Measurements from ENCODE around the gene KANSL1.
A peak's percentile ranks its signal among the peaks of the same experiment; 100 is the strongest.
"Not testable (repeated sequence)": the region's sequence is repeated elsewhere in the genome, so short reads cannot be mapped to it uniquely, and the experiment has no call there.

KANSL1 gene, protein sequence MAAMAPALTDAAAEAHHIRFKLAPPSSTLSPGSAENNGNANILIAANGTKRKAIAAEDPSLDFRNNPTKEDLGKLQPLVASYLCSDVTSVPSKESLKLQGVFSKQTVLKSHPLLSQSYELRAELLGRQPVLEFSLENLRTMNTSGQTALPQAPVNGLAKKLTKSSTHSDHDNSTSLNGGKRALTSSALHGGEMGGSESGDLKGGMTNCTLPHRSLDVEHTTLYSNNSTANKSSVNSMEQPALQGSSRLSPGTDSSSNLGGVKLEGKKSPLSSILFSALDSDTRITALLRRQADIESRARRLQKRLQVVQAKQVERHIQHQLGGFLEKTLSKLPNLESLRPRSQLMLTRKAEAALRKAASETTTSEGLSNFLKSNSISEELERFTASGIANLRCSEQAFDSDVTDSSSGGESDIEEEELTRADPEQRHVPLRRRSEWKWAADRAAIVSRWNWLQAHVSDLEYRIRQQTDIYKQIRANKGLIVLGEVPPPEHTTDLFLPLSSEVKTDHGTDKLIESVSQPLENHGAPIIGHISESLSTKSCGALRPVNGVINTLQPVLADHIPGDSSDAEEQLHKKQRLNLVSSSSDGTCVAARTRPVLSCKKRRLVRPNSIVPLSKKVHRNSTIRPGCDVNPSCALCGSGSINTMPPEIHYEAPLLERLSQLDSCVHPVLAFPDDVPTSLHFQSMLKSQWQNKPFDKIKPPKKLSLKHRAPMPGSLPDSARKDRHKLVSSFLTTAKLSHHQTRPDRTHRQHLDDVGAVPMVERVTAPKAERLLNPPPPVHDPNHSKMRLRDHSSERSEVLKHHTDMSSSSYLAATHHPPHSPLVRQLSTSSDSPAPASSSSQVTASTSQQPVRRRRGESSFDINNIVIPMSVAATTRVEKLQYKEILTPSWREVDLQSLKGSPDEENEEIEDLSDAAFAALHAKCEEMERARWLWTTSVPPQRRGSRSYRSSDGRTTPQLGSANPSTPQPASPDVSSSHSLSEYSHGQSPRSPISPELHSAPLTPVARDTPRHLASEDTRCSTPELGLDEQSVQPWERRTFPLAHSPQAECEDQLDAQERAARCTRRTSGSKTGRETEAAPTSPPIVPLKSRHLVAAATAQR (N-terminal part only)

GRCh38 chr17:46193151-46193625 is at the start of gene KANSL1:
Gene KANSL1, minus strand, starts transcription at chr17:46193429. Its CDS starts 21,286 bp downstream, at chr17:46172143.
- peak; percentile 76 to 92 for DNase-seq

- not testable (repeated sequence) for DNase-seq
Observed at GRCh38 chr17:46231359-46231758, 38.1 kb upstream of the KANSL1 start.

GRCh38 chr17:46225274-46225794 is 32.1 kb upstream of the KANSL1 start:
- peak; percentile 83 to 87 for DNase-seq

GRCh38 chr17:46224864-46225263 is 31.6 kb upstream of the KANSL1 start:
- DNase-seq: not testable (repeated sequence)

GRCh38 chr17:46223041-46223440 is 29.8 kb upstream of the KANSL1 start:
- not testable (repeated sequence) for DNase-seq

GRCh38 chr17:46216682-46217081 is 23.5 kb upstream of the KANSL1 start:
- DNase-seq: no peak

GRCh38 chr17:46212634-46213435 is 19.6 kb upstream of the KANSL1 start:
- peak; percentile 63 to 74 for DNase-seq

- no peak for DNase-seq
Observed at GRCh38 chr17:46208997-46209396, 15.8 kb upstream of the KANSL1 start.

- no peak for DNase-seq
Observed at GRCh38 chr17:46205975-46206374, 12.7 kb upstream of the KANSL1 start.

DNA sequence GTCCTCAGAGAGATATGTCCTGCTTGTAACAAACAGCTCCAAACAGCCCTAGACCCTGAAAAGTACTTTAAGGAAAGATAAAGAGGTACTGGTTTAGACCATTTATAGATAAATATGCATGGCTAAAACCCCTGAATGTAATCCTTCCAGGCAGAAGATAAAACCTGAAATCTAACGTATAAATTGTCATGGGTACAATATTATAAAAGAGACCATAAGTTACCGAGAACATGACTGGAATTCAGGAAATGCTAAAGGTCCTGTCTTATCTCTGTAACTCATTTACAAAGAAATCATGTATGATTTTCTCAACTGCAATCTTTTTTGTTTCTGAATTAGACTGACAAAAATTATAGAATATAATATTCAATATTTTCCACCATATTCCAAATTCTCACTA is 9.2 kb upstream of the KANSL1 start:
- no peak for DNase-seq

DNA sequence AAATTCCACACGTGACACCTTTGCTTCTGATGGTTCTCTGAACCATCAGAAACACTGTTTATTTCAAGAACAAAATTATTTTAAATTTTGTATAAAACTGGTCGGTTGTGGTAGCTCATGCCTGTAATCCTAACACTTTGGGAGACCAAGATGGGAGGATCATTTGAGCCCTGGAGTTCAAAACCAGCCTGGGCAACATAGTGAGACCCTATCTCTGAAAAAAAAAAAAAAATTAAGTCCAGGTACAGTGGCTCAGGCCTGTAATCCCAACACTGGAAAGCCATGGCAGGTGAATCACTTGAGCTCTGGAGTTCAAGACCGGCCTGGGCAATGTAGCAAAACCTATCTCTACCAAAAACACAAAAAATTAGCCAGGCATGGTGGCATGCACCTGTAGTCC is 8.3 kb upstream of the KANSL1 start:
- no peak for DNase-seq

DNA sequence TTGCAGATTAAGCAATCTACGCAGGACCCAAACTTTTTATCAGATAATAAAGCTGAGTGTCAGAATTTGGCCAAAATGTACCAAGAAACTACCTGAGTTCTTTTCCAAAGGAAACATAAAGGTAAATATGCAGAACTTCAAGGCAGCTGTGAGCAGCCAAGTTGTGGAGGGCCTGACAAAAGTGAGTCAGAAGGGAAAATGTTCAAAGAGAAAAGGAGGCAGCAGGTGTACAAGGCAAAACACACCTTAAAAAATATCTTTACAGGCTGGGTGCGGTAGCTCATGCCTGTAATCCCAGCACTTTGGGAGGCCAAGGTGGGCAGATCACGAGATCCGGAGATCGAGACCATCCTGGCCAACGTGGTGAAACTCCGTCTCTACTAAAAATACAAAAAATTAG is 7.0 kb upstream of the KANSL1 start:
- DNase-seq: no peak

DNA sequence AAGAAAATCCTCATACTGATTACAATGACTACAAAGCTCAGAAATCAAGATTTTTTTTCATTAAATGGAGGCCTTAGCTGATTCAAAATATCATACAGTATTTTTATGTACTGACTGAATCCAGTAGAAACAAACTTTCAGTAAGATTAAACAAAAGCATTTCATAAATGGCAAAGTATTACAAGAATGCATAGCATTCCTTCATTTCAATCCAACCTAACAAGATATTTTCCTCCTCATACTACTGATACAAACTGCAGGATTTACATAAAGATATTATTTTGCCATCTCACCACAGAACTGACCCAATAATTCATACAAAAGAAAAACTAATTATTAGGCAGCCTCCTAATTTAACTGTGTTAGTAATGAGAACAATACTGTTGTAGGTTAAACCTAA is 6.2 kb upstream of the KANSL1 start:
- DNase-seq: no peak

DNA sequence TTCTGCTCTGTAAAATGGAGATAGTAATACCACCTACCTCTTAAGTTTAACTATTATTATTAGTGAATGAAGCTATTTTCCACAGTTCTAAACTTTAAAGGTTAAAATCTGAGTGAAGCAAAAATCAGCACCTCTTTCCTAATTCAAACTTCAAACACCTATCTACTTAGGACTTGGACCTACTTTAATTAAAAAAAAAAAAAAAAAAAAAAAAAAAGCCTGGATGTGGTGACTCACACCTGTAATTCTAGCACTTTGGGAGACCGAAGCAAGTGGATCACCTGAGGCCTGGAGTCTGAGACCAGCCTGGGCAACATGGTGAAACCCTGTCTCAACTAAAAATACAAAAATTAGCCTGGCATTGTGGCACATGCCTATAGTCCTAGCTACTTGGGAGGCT is 5.0 kb upstream of the KANSL1 start:
- no peak for DNase-seq

DNA sequence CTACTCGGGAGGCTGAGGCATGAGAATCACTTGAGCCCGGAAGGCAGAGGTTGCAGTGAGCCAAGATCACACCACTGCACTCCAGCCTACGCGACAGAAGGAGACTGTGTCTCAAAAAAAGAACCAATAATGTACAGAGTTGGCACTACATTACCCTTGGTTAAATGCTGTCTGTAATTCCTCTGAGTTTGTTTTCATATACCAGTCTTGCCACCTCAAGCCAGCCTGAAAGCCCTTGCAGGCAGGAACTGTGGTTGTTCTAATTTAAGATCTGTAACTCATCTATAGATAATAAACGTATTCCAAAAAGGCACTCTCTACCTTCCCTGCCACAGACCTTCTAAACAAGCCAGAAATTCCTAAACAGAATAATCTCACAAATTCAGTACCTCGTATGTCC is 4.3 kb upstream of the KANSL1 start:
- DNase-seq: no peak

DNA sequence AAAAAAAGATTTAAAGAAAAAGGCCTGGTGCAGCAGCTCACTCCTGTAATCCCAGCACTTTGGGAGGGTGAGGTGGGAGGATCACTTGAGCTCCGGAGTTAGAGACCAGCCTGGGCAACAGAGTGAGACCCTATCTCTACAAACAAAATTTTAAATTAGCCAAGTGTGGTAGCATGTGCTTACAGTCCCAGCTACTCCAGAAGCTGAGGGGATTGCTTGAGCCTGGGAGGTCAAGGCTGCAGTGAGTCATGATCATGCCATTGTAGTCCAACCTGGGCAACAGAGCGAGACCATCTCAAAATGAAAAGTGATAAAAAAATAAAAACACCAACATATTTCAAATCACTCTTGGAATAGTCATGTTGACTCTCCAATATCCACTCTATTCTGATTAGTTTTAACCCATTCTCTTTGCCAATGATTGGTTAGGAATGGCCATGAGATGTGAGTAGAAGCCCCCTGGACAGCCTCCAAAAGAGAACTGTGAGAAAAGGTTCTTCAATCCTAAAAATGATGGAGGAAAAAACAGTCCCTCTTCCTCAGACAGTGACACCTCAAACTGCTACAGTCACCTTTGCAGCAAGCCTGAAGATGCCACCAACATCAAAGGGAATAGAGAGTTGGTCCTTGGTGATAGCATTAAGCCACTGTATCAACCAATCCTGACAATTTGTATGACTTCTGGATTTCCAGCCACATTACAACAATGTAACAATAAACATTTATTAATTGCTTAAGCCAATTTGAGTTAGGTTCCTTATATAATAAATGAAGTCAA is 2.9 kb upstream of the KANSL1 start:
- no peak for DNase-seq

GRCh38 chr17:46195217-46195855 is 2.1 kb upstream of the KANSL1 start:
- DNase-seq: no peak

GRCh38 chr17:46194393-46195216 is 1.4 kb upstream of the KANSL1 start:
- peak; percentile 71 to 75 for DNase-seq

- DNase-seq: peak; percentile 93
Observed at GRCh38 chr17:46193626-46194392, 580 bp upstream of the KANSL1 start.
